ENCODE results near the gene SERPINB5. TPM values are rescaled to one million over a fixed set of nuclear protein-coding genes. Genes with fewer than 3 reads are reported as not detected.

Gene SERPINB5
- total RNA-seq, 2 donors from 2014 or later: 4.8 to 6.1 TPM

DNA sequence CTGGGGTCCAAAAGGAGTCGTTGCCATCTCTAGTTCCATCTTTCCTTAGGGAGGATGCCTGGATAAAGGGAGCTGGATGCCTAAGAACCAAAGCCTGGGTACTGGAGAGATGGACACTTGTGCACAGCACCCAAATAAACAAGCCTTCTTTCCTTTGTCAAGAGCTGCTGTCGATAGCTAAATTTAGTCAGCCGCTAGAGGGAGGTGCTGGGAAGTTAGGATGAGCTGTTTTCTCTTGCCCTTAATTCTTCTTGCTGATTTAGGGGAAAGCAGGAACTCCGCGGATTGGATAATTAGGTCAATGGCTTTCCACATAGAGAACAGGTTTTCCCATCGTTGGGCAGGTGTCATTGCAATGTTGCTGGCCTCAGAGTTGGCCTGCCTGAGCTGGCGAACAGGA lies 34.5 kb downstream of the SERPINB5 start:
- Histone ChIP-seq H3K36me3 (no peaks in the 10 kb centered on the region), H3K9ac (ENCODE audit: low read depth in 2 of 2, low read length in 2 of 2) (no peak overlapping the region), H3K4me3 (no peak overlapping the region), H3K27ac (no peak overlapping the region), H3K27me3 (no peaks in the 10 kb centered on the region), H3K4me1 (no peaks in the 10 kb centered on the region), H3K9me3 (no peaks in the 10 kb centered on the region)
- no peak for DNase-seq
- intact Hi-C loops (cut with DNase I): loop anchor here (10.0 kb wide), 2 partner anchors 424 to 484 kb away; no protein-coding TSS in a partner anchor
- TF ChIP-seq, protein P1, sequence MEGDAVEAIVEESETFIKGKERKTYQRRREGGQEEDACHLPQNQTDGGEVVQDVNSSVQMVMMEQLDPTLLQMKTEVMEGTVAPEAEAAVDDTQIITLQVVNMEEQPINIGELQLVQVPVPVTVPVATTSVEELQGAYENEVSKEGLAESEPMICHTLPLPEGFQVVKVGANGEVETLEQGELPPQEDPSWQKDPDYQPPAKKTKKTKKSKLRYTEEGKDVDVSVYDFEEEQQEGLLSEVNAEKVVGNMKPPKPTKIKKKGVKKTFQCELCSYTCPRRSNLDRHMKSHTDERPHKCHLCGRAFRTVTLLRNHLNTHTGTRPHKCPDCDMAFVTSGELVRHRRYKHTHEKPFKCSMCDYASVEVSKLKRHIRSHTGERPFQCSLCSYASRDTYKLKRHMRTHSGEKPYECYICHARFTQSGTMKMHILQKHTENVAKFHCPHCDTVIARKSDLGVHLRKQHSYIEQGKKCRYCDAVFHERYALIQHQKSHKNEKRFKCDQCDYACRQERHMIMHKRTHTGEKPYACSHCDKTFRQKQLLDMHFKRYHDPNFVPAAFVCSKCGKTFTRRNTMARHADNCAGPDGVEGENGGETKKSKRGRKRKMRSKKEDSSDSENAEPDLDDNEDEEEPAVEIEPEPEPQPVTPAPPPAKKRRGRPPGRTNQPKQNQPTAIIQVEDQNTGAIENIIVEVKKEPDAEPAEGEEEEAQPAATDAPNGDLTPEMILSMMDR (IDR thresholded peaks at IDR 0.05): peak; percentile 23

DNA sequence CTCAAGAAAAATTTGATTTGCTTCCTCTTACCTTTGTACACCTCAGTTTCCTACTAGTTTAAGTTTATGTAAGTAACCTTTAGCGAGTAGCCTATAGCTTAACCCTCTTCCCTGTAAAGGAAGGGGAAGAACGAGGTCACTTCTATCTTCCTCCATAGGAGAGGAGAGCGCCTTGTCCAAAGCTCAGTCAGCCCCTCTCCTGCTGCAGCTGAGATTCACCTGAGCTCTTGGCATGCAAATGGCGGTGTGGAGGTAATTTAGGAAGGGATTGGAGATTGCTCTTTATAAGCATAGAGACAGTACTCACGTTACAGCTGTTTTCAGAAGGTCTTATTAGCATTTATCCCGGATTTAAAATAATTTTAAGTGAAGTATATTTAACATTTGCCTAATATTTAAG lies 37.6 kb downstream of the SERPINB5 start:
- no peak for DNase-seq
- no peak overlapping the region for H3K9ac ChIP-seq (ENCODE audit: low read depth in 2 of 2, low read length in 2 of 2)

GRCh38 chr18:63514888-63515678 lies 38.3 kb downstream of the SERPINB5 start:
- no peak overlapping the region for H3K27ac ChIP-seq
- no peaks in the 10 kb centered on the region for H3K4me1 ChIP-seq
- intact Hi-C loops (cut with DNase I): loop anchor here (5.0 to 10.0 kb wide), 4 partner anchors 62 to 480 kb away; no protein-coding TSS in a partner anchor
- H3K36me3 ChIP-seq: no peaks in the 10 kb centered on the region
- no peaks in the 10 kb centered on the region for H3K27me3 ChIP-seq
- DNase-seq: no peak
- TF ChIP-seq, protein P1 (IDR thresholded peaks at IDR 0.05): no peak
- H3K9me3 ChIP-seq: no peaks in the 10 kb centered on the region
- H3K9ac ChIP-seq (ENCODE audit: low read depth in 2 of 2, low read length in 2 of 2): no peak overlapping the region
- no peak overlapping the region for H3K4me3 ChIP-seq

More for the DNA sequence above, 37.6 kb downstream of the SERPINB5 start:
- no peak overlapping the region for H3K27ac ChIP-seq
- H3K4me1 ChIP-seq: no peaks in the 10 kb centered on the region
- H3K4me3 ChIP-seq: no peak overlapping the region
- intact Hi-C loops (cut with DNase I): loop anchor here (10.0 kb wide), 2 partner anchors 420 to 480 kb away; no protein-coding TSS in a partner anchor
- no peaks in the 10 kb centered on the region for H3K9me3 ChIP-seq
- TF ChIP-seq, protein P1 (IDR thresholded peaks at IDR 0.05): no peak
- no peaks in the 10 kb centered on the region for H3K36me3 ChIP-seq
- H3K27me3 ChIP-seq: no peaks in the 10 kb centered on the region

DNA sequence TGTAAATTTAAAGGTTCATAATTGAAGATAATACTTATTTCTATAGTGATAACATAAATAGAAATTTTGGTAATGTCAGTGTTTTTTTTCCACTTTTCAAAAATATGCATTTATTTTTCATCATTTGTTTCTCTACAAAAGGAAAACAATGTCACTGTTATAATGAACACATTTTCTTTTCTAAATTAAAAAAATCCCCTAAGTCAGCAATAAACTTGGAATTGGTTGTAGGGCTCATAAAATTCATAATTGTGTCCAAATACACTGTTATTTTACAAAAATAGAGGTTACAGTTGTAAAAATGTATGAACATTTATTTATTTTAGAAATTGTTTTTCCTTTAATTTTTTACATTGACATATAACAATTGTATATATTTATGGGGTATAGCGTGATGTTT lies 39.0 kb downstream of the SERPINB5 start:
- Histone ChIP-seq H3K9me3 (no peaks in the 10 kb centered on the region), H3K4me3 (no peak overlapping the region), H3K9ac (ENCODE audit: low read depth in 2 of 2, low read length in 2 of 2) (no peak overlapping the region), H3K27me3 (no peaks in the 10 kb centered on the region), H3K4me1 (no peaks in the 10 kb centered on the region), H3K36me3 (no peaks in the 10 kb centered on the region), H3K27ac (no peak overlapping the region)
- intact Hi-C loops (cut with DNase I): loop anchor here (5.0 to 10.0 kb wide), 4 partner anchors 62 to 479 kb away; no protein-coding TSS in a partner anchor
- TF ChIP-seq, protein P1 (IDR thresholded peaks at IDR 0.05): no peak
- DNase-seq: no peak

DNA sequence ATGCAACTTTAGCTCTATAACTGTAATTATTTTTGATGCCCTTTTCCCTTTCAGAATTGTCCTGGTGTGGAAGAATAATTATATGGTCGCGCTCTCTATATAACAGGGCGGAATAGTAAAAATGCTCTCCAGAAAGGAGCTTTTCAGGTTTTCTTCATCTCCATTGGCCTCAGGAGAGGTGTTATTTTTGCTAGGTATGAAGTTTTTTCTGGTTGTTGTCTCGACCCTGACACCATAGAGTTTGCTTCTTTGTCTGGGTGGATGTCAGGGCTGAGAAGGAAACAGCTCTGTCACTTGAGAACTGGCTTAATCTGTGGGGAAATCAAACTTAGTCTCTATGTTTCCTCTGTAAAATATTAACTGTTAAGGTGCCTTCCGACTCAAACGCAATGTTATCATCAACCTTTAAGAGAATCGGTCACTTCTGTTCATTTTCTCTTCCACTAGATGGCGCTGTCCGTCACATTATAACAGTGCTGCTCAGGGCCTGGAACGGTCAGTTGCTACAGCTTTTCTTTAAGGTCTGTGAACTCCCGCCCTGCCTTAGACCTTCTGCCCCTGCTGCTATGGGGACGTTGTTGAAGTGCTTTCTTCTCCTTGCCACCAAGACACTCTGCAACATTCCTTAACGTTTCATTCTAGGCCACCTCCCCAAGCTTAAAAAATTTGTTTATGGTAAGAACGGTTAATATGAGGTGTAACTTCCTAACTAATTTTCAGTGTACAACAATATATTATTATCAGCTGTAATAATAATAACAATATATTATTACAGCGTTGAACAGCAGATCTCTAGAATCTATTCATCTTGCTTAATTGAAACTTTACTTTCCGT lies 41.6 kb downstream of the SERPINB5 start:
- Histone ChIP-seq H3K4me3 (no peak overlapping the region), H3K9me3 (no peaks in the 10 kb centered on the region), H3K36me3 (no peaks in the 10 kb centered on the region), H3K4me1 (no peaks in the 10 kb centered on the region), H3K9ac (ENCODE audit: low read depth in 2 of 2, low read length in 2 of 2) (no peak overlapping the region), H3K27me3 (no peaks in the 10 kb centered on the region), H3K27ac (no peak overlapping the region)
- intact Hi-C loops (cut with DNase I): loop anchor here (5.0 to 10.0 kb wide), 4 partner anchors 59 to 476 kb away; no protein-coding TSS in a partner anchor
- TF ChIP-seq, protein P1 (IDR thresholded peaks at IDR 0.05): peak; percentile 57
- peak; percentile 66 for DNase-seq
